Activated T-helper 1 cell treated with anti-CD3 and anti-CD28 coated beads, Interleukin-12 subunit alpha, Interleukin-12 subunit beta, Interleukin-2, Interleukin-4 antibody, amounts not matched to agents 30 ng/mL and 10 ng/mL and 1 ng/mL, durations not matched to agents 14 hours and 24 hours and 36 hours (primary cell): ENCODE results near the gene TOMM7. TPM values are rescaled to one million over a fixed set of nuclear protein-coding genes. Genes with fewer than 3 reads are reported as not detected.

ENCODE experiments used
- DNase-seq: peaks from one replicate; pipeline ENCODE4 v3.0.0; 2021; ENCODE audit warnings: low spot score
- H3K27ac Mint-ChIP-seq: one replicate; pipeline ENCODE4 v1.8.0; 2021; ENCODE audit warnings: mild to moderate bottlenecking, mixed read lengths
- H3K27me3 Mint-ChIP-seq: one replicate; pipeline ENCODE4 v1.8.0; 2022; ENCODE audit warnings: mild to moderate bottlenecking, moderate library complexity, mixed read lengths; ENCODE audit not compliant: insufficient read depth
- H3K36me3 Mint-ChIP-seq: one replicate; pipeline ENCODE4 v1.8.0; 2021; ENCODE audit warnings: low read depth, mixed read lengths
- H3K4me1 Mint-ChIP-seq: one replicate; pipeline ENCODE4 v1.8.0; 2021; ENCODE audit warnings: low read depth, mixed read lengths
- H3K4me3 Mint-ChIP-seq: one replicate; pipeline ENCODE4 v1.8.0; 2021; ENCODE audit warnings: mild to moderate bottlenecking, moderate library complexity, mixed read lengths
- H3K9me3 Mint-ChIP-seq: one replicate; pipeline ENCODE4 v1.8.0; 2021; ENCODE audit warnings: mixed read lengths
- intact Hi-C: fragments of 100-400 bp; cut with micrococcal nuclease; formaldehyde crosslinking; loops from one replicate; pipeline ENCODE4 v1.15.1; 2024
- total RNA-seq: library from RNA; stranded (reverse); gene quantifications from 2 replicates; pipeline ENCODE4 v1.2.3, GENCODE V29; 2022

Gene TOMM7
- 187 and 225 TPM in 2 replicates for total RNA-seq

GRCh38 chr7:22822486-22823141, at the start of gene TOMM7:
Gene TOMM7 (minus strand): TSS chr7:22822849. CDS start chr7:22822779, 70 bp downstream.
- Mint-ChIP-seq H3K27ac (peak within 1 kb of the TSS; percentile 93), H3K27me3 (peaks cover 17% of the 10 kb centered on the region), H3K36me3 (peaks cover 11% of the 10 kb centered on the region), H3K4me3 (peak within 1 kb of the TSS; percentile 98), H3K9me3 (no peaks in the 10 kb centered on the region), H3K4me1 (peaks cover 41% of the 10 kb centered on the region)
- peak; percentile 81 for DNase-seq
- intact Hi-C loops: loop anchor here (1.0 to 10.0 kb wide), 8 partner anchors 32 to 885 kb away; partner anchors contain the start of genes HYCC1, IGF2BP3 and KLHL7

- no peak for DNase-seq
- Mint-ChIP-seq H3K4me3 (no peak overlapping the region), H3K36me3 (peaks cover 17% of the 10 kb centered on the region), H3K4me1 (peaks cover 7% of the 10 kb centered on the region), H3K9me3 (no peaks in the 10 kb centered on the region), H3K27me3 (peaks cover 6% of the 10 kb centered on the region), H3K27ac (no peak overlapping the region)
- intact Hi-C loops: no loop called here
Observed at GRCh38 chr7:22872096-22872807, 49.6 kb upstream of the TOMM7 start.

DNA sequence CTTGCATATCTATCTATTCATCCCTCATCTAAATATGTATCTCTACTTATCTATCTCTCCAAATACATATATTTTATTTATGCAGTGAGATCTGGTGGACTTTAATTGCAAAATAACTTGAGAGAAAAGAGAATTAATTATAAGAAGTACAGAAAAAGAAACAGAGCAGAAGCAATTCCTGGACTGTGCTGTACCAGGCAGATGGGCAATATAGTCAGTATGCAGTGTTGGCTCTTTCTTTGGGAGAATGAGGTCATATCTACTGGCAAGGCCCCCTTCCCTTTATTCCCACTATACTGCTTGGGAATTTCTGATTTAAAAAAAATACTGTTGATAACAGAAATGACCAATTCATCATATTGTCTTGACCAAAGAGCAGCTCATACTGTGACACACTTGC, 49.0 kb upstream of the TOMM7 start:
- Mint-ChIP-seq H3K27ac (no peak overlapping the region), H3K36me3 (peaks cover 18% of the 10 kb centered on the region), H3K9me3 (no peaks in the 10 kb centered on the region), H3K4me3 (no peak overlapping the region), H3K27me3 (peaks cover 4% of the 10 kb centered on the region), H3K4me1 (peaks cover 7% of the 10 kb centered on the region)
- DNase-seq: no peak
- intact Hi-C loops: no loop called here

GRCh38 chr7:22868509-22868908, 45.9 kb upstream of the TOMM7 start:
- intact Hi-C loops: no loop called here
- no peak overlapping the region for H3K4me3 Mint-ChIP-seq
- no peak overlapping the region for H3K27ac Mint-ChIP-seq
- peaks cover 26% of the 10 kb centered on the region for H3K36me3 Mint-ChIP-seq
- H3K27me3 Mint-ChIP-seq: no peaks in the 10 kb centered on the region
- no peaks in the 10 kb centered on the region for H3K9me3 Mint-ChIP-seq
- DNase-seq: no peak
- H3K4me1 Mint-ChIP-seq: peaks cover 7% of the 10 kb centered on the region

DNA sequence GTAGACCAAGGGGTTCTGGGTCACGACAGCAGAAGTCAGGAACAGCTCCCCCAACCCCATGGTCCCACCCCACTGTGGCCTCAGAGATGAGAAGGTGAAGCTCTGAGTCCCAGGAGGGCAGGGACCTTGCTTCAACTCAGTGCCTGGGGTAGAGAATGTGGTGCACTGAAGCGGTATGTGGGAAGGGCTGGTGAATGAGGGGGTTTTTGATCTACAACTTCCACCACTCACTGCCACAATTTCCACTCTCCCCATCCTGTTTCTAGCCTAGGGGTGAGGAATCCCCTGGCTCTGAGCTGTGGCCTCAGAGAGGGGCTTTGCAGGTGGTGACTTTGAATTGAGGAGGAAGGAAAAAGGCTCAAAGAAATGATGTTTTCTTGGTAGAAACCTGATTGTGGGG, 44.9 kb upstream of the TOMM7 start:
- intact Hi-C loops: no loop called here
- Mint-ChIP-seq H3K27ac (peak overlapping the region; percentile 5), H3K9me3 (no peaks in the 10 kb centered on the region), H3K27me3 (no peaks in the 10 kb centered on the region), H3K36me3 (peaks cover 30% of the 10 kb centered on the region), H3K4me1 (peaks cover 7% of the 10 kb centered on the region), H3K4me3 (no peak overlapping the region)
- DNase-seq: no peak

GRCh38 chr7:22867003-22867402, 44.4 kb upstream of the TOMM7 start:
- H3K27ac Mint-ChIP-seq: no peak overlapping the region
- peaks cover 32% of the 10 kb centered on the region for H3K36me3 Mint-ChIP-seq
- peaks cover 7% of the 10 kb centered on the region for H3K4me1 Mint-ChIP-seq
- no peaks in the 10 kb centered on the region for H3K27me3 Mint-ChIP-seq
- H3K9me3 Mint-ChIP-seq: no peaks in the 10 kb centered on the region
- no peak for DNase-seq
- H3K4me3 Mint-ChIP-seq: no peak overlapping the region
- intact Hi-C loops: no loop called here

GRCh38 chr7:22865602-22865960, 42.9 kb upstream of the TOMM7 start:
- DNase-seq: no peak
- Mint-ChIP-seq H3K36me3 (peaks cover 41% of the 10 kb centered on the region), H3K4me1 (peaks cover 6% of the 10 kb centered on the region), H3K27me3 (no peaks in the 10 kb centered on the region), H3K4me3 (no peak overlapping the region), H3K27ac (no peak overlapping the region), H3K9me3 (no peaks in the 10 kb centered on the region)
- intact Hi-C loops: no loop called here

GRCh38 chr7:22864855-22865601, 42.4 kb upstream of the TOMM7 start:
- Mint-ChIP-seq H3K4me1 (peaks cover 5% of the 10 kb centered on the region), H3K9me3 (no peaks in the 10 kb centered on the region), H3K36me3 (peaks cover 40% of the 10 kb centered on the region), H3K4me3 (no peak overlapping the region), H3K27ac (no peak overlapping the region), H3K27me3 (no peaks in the 10 kb centered on the region)
- no peak for DNase-seq
- intact Hi-C loops: no loop called here

DNA sequence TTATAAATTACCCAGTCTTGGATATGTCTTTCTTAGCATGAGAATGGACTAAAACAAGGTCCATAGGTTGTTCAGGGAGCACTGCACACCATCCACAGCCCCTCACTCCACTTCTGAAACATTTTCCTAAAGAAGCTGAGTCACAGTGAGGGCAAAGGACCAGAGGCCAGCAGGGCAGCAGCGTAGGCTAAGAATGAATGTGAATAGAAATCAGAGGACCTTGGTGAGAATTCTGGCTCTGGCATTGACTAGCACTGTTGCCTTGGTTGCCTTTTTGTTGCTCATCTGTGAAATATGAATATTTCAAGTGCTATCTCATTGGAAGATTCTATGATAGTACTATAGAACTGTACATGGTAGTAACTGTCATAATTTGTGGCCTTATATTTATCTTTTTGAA, 41.7 kb upstream of the TOMM7 start:
- Mint-ChIP-seq H3K9me3 (no peaks in the 10 kb centered on the region), H3K36me3 (peaks cover 44% of the 10 kb centered on the region), H3K27ac (no peak overlapping the region), H3K4me3 (no peak overlapping the region), H3K27me3 (no peaks in the 10 kb centered on the region), H3K4me1 (peaks cover 10% of the 10 kb centered on the region)
- DNase-seq: no peak
- intact Hi-C loops: no loop called here

- H3K27ac Mint-ChIP-seq: no peak overlapping the region
- H3K27me3 Mint-ChIP-seq: no peaks in the 10 kb centered on the region
- H3K9me3 Mint-ChIP-seq: no peaks in the 10 kb centered on the region
- intact Hi-C loops: no loop called here
- peaks cover 46% of the 10 kb centered on the region for H3K36me3 Mint-ChIP-seq
- no peak overlapping the region for H3K4me3 Mint-ChIP-seq
- no peak for DNase-seq
- H3K4me1 Mint-ChIP-seq: peaks cover 19% of the 10 kb centered on the region
Observed at GRCh38 chr7:22863156-22863899, 40.7 kb upstream of the TOMM7 start.

- intact Hi-C loops: no loop called here
- H3K36me3 Mint-ChIP-seq: peaks cover 49% of the 10 kb centered on the region
- H3K27me3 Mint-ChIP-seq: no peaks in the 10 kb centered on the region
- H3K4me3 Mint-ChIP-seq: no peak overlapping the region
- H3K4me1 Mint-ChIP-seq: peaks cover 23% of the 10 kb centered on the region
- H3K9me3 Mint-ChIP-seq: no peaks in the 10 kb centered on the region
- DNase-seq: no peak
- H3K27ac Mint-ChIP-seq: no peak overlapping the region
Observed at GRCh38 chr7:22861576-22861975, 38.9 kb upstream of the TOMM7 start.

DNA sequence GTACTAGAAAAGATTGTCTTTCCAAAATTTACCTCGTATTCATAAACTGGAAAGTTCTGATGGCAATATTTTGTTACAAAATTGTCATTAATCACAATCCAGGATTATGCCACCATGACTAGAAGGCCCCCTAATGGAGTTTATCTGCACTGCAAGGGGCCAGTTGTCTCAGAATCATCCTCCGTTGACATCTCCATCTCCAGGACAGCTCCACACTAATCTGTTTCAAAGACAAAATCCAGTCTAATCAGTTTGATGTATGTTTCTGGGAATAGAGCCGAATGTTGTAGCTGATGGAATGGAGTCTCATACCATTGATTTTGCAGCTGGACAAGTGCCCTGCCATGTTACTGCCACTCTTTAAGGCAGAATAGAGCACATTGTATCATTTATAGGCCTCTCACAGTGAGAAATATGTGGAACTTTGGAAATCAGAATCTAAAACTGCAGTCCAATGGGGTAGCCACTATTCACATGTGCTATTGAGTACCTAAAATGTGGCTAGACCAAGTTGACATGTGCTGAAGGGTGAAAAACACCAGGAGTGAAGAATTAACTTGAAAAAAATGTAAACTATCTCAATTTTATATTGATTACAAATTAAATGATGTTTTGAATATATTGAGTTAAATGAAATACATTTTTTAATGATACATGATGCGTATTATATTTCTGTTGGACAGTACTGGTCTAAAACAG, 38.3 kb upstream of the TOMM7 start:
- Mint-ChIP-seq H3K4me1 (peaks cover 30% of the 10 kb centered on the region), H3K36me3 (peaks cover 52% of the 10 kb centered on the region), H3K27ac (no peak overlapping the region), H3K27me3 (no peaks in the 10 kb centered on the region), H3K4me3 (no peak overlapping the region), H3K9me3 (no peaks in the 10 kb centered on the region)
- DNase-seq: no peak
- intact Hi-C loops: no loop called here
